Activated T-cell treated with anti-CD3 and anti-CD28 coated beads, Interleukin-2, amount 50 U/mL, for 4 hours (primary cell): ENCODE data around the gene METTL15. TPM values are rescaled to one million over a fixed set of nuclear protein-coding genes. Genes with fewer than 3 reads are reported as not detected.
"Not testable (repeated sequence)": the region's sequence is repeated elsewhere in the genome, so short reads cannot be mapped to it uniquely, and the experiment has no call there.

Experiments used
- ATAC-seq, 2 donors: fragments of 200-7000 bp; cut with Tn5 transposase; one replicate each; pipeline ENCODE4 v1.10.0; 2021
- DNase-seq: peaks from one replicate; pipeline ENCODE4 v3.0.0-alpha.2; 2020
- H3K27me3 Mint-ChIP-seq: one replicate; pipeline ENCODE4 v1.8.0; 2021; ENCODE audit warnings: low read depth, mixed read lengths
- H3K36me3 Mint-ChIP-seq: one replicate; pipeline ENCODE4 v1.8.0; 2022; ENCODE audit warnings: mixed read lengths; ENCODE audit not compliant: insufficient read depth
- H3K4me1 Mint-ChIP-seq: one replicate; pipeline ENCODE4 v1.8.0; 2021; ENCODE audit warnings: low read depth, mixed read lengths
- H3K4me3 Mint-ChIP-seq: one replicate; pipeline ENCODE4 v1.8.0; 2021; ENCODE audit warnings: mild to moderate bottlenecking, moderate library complexity, mixed read lengths
- H3K9me3 Mint-ChIP-seq: one replicate; pipeline ENCODE4 v1.8.0; 2021; ENCODE audit warnings: mixed read lengths
- total RNA-seq, 3 donors: library from RNA; stranded (reverse); gene quantifications; one replicate each; pipeline ENCODE4 v1.2.1, GENCODE V29; 2021

The METTL15 gene
- total RNA-seq, 3 donors from 2014 or later, result 8.1 to 10.9 (median 10.2) TPM

DNA sequence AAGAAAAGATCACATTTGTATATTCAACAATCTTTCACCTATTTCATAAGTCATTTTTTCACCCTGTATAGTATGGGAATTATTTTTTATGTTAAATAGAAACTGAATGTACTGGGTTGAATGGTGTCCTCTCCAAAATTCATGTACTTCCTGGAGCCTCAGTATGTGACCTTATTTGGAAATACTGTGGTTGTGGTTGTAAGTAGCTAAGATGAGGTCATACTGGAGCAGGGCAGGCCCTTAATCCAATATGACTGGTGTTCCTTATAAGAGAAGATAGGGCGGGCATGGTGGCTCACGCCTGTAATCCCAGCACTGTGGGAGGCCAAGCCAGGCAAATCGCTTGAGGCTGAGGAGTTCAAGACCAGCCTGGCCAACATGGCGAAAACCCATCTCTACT, 224.2 kb downstream of the METTL15 start:
- H3K4me1 Mint-ChIP-seq, DNase-seq, H3K27me3 Mint-ChIP-seq, H3K36me3 Mint-ChIP-seq, H3K9me3 Mint-ChIP-seq, H3K4me3 Mint-ChIP-seq: not testable (repeated sequence)
- peak; percentile 58 to 60 for ATAC-seq

DNA sequence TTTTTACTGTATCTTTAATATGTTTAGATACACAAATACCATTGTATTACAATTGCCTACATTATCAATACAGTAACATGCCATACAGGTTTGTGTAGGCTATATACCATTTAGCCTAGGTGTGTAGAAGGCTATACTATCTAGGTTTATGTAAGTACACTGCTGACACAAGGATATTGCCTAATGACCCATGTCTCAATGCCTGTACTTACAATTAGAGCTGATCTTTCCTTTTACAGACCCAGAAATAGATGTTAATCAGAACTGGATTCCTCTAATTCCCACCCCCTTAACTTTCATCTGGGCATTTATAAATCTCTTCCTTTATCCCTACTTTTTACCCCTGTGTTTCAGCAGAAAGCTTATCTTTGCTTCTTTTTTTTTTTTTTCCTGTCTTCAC, 229.5 kb downstream of the METTL15 start:
- Mint-ChIP-seq H3K9me3 (peaks cover 31% of the 10 kb centered on the region), H3K36me3 (peaks cover 3% of the 10 kb centered on the region), H3K4me3 (no peak overlapping the region), H3K4me1 (no peaks in the 10 kb centered on the region), H3K27me3 (no peaks in the 10 kb centered on the region)
- no peak for DNase-seq
- ATAC-seq, result no peak

- no peak for DNase-seq
- no peak for ATAC-seq
- no peak overlapping the region for H3K4me3 Mint-ChIP-seq
- H3K27me3 Mint-ChIP-seq, result no peaks in the 10 kb centered on the region
- peaks cover 31% of the 10 kb centered on the region for H3K9me3 Mint-ChIP-seq
- H3K4me1 Mint-ChIP-seq, result no peaks in the 10 kb centered on the region
- peaks cover 3% of the 10 kb centered on the region for H3K36me3 Mint-ChIP-seq
These were observed 230.2 kb downstream of the METTL15 start for GRCh38 chr11:28338371-28338770.

- DNase-seq (no peak), ATAC-seq (no peak)
- Mint-ChIP-seq H3K9me3 (peaks cover 31% of the 10 kb centered on the region), H3K36me3 (peaks cover 3% of the 10 kb centered on the region), H3K4me3 (no peak overlapping the region), H3K4me1 (no peaks in the 10 kb centered on the region), H3K27me3 (no peaks in the 10 kb centered on the region)
These were observed 231.3 kb downstream of the METTL15 start for GRCh38 chr11:28339488-28339887.

DNA sequence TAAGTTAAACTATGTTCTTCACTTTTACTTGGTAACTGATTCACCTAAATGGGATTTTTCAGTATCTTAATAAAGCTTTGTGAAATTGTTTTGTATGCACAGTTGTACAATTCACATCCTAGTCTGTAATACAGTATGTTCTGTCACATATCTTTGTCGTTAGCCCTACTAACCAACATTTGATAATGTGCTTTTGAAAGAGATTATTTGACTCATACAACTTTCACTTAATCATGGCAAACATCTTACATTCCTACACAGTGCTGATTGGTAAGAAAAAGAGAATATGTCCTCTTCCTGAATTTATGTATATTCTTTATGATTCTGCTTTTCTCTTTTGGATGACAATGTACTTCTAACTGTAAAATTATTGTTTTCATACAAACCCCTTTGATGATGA, 234.5 kb downstream of the METTL15 start:
- no peak overlapping the region for H3K4me3 Mint-ChIP-seq
- ATAC-seq (no peak), DNase-seq (no peak)
- H3K36me3 Mint-ChIP-seq, result peaks cover 3% of the 10 kb centered on the region
- H3K27me3 Mint-ChIP-seq, result no peaks in the 10 kb centered on the region
- H3K9me3 Mint-ChIP-seq, result peaks cover 26% of the 10 kb centered on the region
- no peaks in the 10 kb centered on the region for H3K4me1 Mint-ChIP-seq

- no peaks in the 10 kb centered on the region for H3K27me3 Mint-ChIP-seq
- peaks cover 17% of the 10 kb centered on the region for H3K9me3 Mint-ChIP-seq
- ATAC-seq (no peak), DNase-seq (no peak)
- H3K4me3 Mint-ChIP-seq, result no peak overlapping the region
- peaks cover 3% of the 10 kb centered on the region for H3K36me3 Mint-ChIP-seq
- H3K4me1 Mint-ChIP-seq, result no peaks in the 10 kb centered on the region
These were observed 235.4 kb downstream of the METTL15 start for GRCh38 chr11:28343304-28344233.

DNA sequence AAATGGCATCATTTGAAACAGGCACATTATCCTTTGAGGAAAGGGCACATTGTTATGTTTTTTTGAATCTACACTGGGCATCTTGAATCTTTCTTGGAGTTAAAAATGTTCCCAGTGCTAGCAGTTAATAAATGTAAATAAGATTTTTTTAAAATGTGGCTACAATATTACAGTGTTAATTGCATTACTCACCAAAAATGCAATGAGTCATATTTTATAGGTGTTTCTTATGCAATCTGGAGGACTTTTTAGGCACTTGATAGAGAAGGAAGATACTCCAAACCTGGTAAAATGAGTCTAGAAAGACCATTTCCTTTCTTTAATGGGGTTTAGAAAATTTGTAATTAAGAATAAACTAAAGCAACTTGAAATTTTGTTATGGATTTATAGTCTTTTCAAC, 238.0 kb downstream of the METTL15 start:
- Mint-ChIP-seq H3K4me3 (no peak overlapping the region), H3K36me3 (no peaks in the 10 kb centered on the region), H3K9me3 (peaks cover 4% of the 10 kb centered on the region), H3K4me1 (no peaks in the 10 kb centered on the region), H3K27me3 (no peaks in the 10 kb centered on the region)
- DNase-seq (no peak), ATAC-seq (no peak)

GRCh38 chr11:28346721-28347120, 238.5 kb downstream of the METTL15 start:
- no peak for ATAC-seq
- H3K9me3 Mint-ChIP-seq, result peaks cover 2% of the 10 kb centered on the region
- DNase-seq, result no peak
- H3K4me1 Mint-ChIP-seq, result no peaks in the 10 kb centered on the region
- no peak overlapping the region for H3K4me3 Mint-ChIP-seq
- no peaks in the 10 kb centered on the region for H3K36me3 Mint-ChIP-seq
- H3K27me3 Mint-ChIP-seq, result no peaks in the 10 kb centered on the region

- Mint-ChIP-seq H3K27me3 (no peaks in the 10 kb centered on the region), H3K36me3 (no peaks in the 10 kb centered on the region), H3K4me1 (no peaks in the 10 kb centered on the region), H3K4me3 (no peak overlapping the region), H3K9me3 (no peaks in the 10 kb centered on the region)
- no peak for DNase-seq
- no peak for ATAC-seq
These were observed 239.2 kb downstream of the METTL15 start for GRCh38 chr11:28347371-28347770.

- Mint-ChIP-seq H3K4me3 (no peak overlapping the region), H3K4me1 (no peaks in the 10 kb centered on the region), H3K27me3 (no peaks in the 10 kb centered on the region), H3K36me3 (no peaks in the 10 kb centered on the region), H3K9me3 (no peaks in the 10 kb centered on the region)
- DNase-seq (no peak), ATAC-seq (no peak)
These were observed 242.0 kb downstream of the METTL15 start for GRCh38 chr11:28350216-28350615.

DNA sequence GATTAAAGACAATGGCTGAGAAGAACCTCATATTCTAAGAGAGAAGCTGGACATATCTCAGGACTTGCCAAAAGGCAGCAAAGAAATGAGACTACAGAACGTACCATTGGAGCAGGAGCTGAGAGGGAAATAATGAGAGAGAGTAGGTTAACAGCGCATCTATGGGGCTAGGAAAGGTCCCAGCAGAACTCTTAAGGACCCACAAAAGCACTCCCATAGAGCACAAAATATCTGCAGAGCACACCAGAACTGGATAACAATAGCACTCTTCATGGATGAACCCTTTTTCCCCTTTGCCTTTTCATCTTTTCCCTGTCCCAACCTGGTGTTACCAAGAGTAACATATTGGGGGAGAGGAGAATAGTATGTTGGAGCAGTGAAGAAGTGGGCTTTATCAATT, 245.8 kb downstream of the METTL15 start:
- ATAC-seq, result no peak
- H3K4me3 Mint-ChIP-seq, result no peak overlapping the region
- H3K36me3 Mint-ChIP-seq, result no peaks in the 10 kb centered on the region

GRCh38 chr11:28366549-28367346, 258.6 kb downstream of the METTL15 start:
- DNase-seq, result no peak
- H3K36me3 Mint-ChIP-seq, result peaks cover 6% of the 10 kb centered on the region
- H3K4me1 Mint-ChIP-seq, result no peaks in the 10 kb centered on the region
- peaks cover 52% of the 10 kb centered on the region for H3K9me3 Mint-ChIP-seq
- no peak for ATAC-seq
- no peak overlapping the region for H3K4me3 Mint-ChIP-seq
- H3K27me3 Mint-ChIP-seq, result no peaks in the 10 kb centered on the region

More for the DNA sequence above, 245.8 kb downstream of the METTL15 start:
- Mint-ChIP-seq H3K9me3 (no peaks in the 10 kb centered on the region), H3K27me3 (no peaks in the 10 kb centered on the region), H3K4me1 (no peaks in the 10 kb centered on the region)
- no peak for DNase-seq

DNA sequence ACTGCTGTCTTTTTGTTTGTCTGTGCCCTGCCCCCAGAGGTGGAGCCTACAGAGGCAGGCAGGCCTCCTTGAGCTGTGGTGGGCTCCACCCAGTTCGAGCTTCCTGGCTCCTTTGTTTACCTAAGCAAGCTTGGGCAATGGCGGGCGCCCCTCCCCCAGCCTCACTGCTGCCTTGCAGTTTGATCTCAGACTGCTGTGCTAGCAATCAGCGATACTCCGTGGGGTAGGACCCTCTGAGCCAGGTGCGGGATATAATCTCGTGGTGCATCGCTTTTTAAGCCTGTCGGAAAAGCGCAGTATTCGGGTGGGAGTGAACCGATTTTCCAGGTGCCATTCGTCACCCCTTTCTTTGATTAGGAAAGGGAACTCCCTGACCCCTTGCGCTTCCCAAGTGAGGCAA, 269.9 kb downstream of the METTL15 start:
- not testable (repeated sequence) for H3K27me3 Mint-ChIP-seq, ATAC-seq, H3K4me1 Mint-ChIP-seq, H3K4me3 Mint-ChIP-seq, DNase-seq, H3K36me3 Mint-ChIP-seq
- peaks cover 19% of the 10 kb centered on the region for H3K9me3 Mint-ChIP-seq
